Neural progenitor cell (in vitro differentiated cells): ENCODE measurements around the gene TRIOBP. TPM values are rescaled to one million over a fixed set of nuclear protein-coding genes. Genes with fewer than 3 reads are reported as not detected.

Experiments used
- DNase-seq: peaks from one replicate; pipeline ENCODE4 v3.0.0-alpha.2; 2016; ENCODE audit warnings: low spot score
- H2AFZ ChIP-seq: fragments of 200-600 bp; sonication (generic); replicated peaks from 2 replicates; pipeline ENCODE4 v1.6.1; 2016; ENCODE audit warnings: antibody characterized with exemption
- H3F3A ChIP-seq: fragments of 200-600 bp; sonication (generic); 2 replicates; pipeline ENCODE4 v1.6.1; 2016; ENCODE audit warnings: antibody characterized with exemption, low read depth
- H3K27ac ChIP-seq: fragments of 200-600 bp; sonication (generic); 2 replicates; pipeline ENCODE4 v1.5.1; 2016; ENCODE audit warnings: mild to moderate bottlenecking
- H3K27me3 ChIP-seq: fragments of 200-600 bp; sonication (generic); 2 replicates; pipeline ENCODE4 v1.6.1; 2016; ENCODE audit warnings: mild to moderate bottlenecking, moderate library complexity
- H3K36me3 ChIP-seq: fragments of 200-600 bp; sonication (generic); 2 replicates; pipeline ENCODE4 v1.5.1; 2016
- H3K4me1 ChIP-seq: fragments of 200-600 bp; sonication (generic); 2 replicates; pipeline ENCODE4 v1.6.1; 2016; ENCODE audit warnings: mixed run types
- H3K4me2 ChIP-seq: fragments of 200-600 bp; sonication (generic); 2 replicates; pipeline ENCODE4 v1.6.1; 2016
- H3K4me3 ChIP-seq: fragments of 200-600 bp; sonication (generic); 2 replicates; pipeline ENCODE4 v1.5.1; 2016
- H3K79me2 ChIP-seq: fragments of 200-600 bp; sonication (generic); 2 replicates; pipeline ENCODE4 v1.6.1; 2016; ENCODE audit warnings: low read depth
- H3K9ac ChIP-seq: fragments of 200-600 bp; sonication (generic); 2 replicates; pipeline ENCODE4 v1.6.1; 2016
- H3K9me3 ChIP-seq: fragments of 200-600 bp; sonication (generic); 2 replicates; pipeline ENCODE4 v1.5.1; 2016; ENCODE audit warnings: low read depth
- H4K20me1 ChIP-seq: fragments of 200-600 bp; sonication (generic); 2 replicates; pipeline ENCODE4 v1.6.1; 2016; ENCODE audit warnings: low read depth
- H3K27ac Mint-ChIP-seq: 3 replicates; pipeline ENCODE4 v1.8.0; 2021; ENCODE audit warnings: mixed read lengths
- H3K27me3 Mint-ChIP-seq: 2 replicates; pipeline ENCODE4 v1.8.0; 2022; ENCODE audit warnings: low read depth, mild to moderate bottlenecking, inconsistent platforms, moderate library complexity, mixed read lengths; ENCODE audit not compliant: insufficient read depth
- H3K36me3 Mint-ChIP-seq: 3 replicates; pipeline ENCODE4 v1.8.0; 2021; ENCODE audit warnings: mixed read lengths
- H3K4me1 Mint-ChIP-seq: 3 replicates; pipeline ENCODE4 v1.8.0; 2021; ENCODE audit warnings: mixed read lengths
- H3K4me3 Mint-ChIP-seq: 3 replicates; pipeline ENCODE4 v1.8.0; 2021; ENCODE audit warnings: mild to moderate bottlenecking, moderate library complexity, mixed read lengths
- H3K9me3 Mint-ChIP-seq: 3 replicates; pipeline ENCODE4 v1.8.0; 2020; ENCODE audit warnings: mixed read lengths
- EZH2 ChIP-seq: fragments of 200-600 bp; sonication (generic); IDR thresholded peaks from 2 replicates; pipeline ENCODE4 v1.6.1; 2017; ENCODE audit warnings: antibody characterized with exemption, mild to moderate bottlenecking, moderate library complexity
- EZH2phosphoT487 ChIP-seq: fragments of 200-600 bp; sonication (generic); IDR thresholded peaks from 2 replicates; pipeline ENCODE4 v1.6.1; 2017; ENCODE audit warnings: antibody characterized with exemption
- total RNA-seq: library from RNA; depleted of rRNA; stranded (reverse); fragments of >200 nt; gene quantifications from 2 replicates; pipeline ENCODE4 v1.2.3, GENCODE V29; 2015; ENCODE audit warnings: low replicate concordance
- TF ChIP-seq, protein P1 (sequence below): fragments of 200-600 bp; sonication (generic); IDR thresholded peaks from 2 replicates; pipeline ENCODE4 v1.5.1; 2017; ENCODE audit warnings: antibody characterized with exemption, mild to moderate bottlenecking

TRIOBP gene
- total RNA-seq, 1 donor from 2014 or later, result 25.2 TPM

DNA sequence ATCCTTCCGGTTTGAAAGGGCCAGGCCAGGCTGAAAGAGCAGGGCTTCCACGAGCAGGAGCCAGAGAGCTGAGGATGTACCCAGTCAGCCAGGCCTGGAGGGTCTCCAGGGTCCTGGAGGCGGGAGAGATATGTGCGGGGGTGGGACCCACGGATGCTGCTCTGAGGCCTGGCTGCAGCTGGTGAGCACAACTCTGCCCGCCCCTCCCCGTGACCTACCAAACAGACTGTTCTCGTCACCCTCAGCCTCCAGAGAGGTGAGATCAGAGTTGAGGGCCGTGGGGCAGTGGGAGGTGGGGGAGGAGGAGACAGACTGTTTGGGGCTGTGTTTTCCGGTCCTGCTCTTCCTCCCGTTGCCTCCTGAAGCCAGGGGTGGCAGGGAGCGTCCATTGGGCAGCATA, 42.2 kb downstream of the TRIOBP start:
- H2AFZ ChIP-seq, result no peak overlapping the region

DNA sequence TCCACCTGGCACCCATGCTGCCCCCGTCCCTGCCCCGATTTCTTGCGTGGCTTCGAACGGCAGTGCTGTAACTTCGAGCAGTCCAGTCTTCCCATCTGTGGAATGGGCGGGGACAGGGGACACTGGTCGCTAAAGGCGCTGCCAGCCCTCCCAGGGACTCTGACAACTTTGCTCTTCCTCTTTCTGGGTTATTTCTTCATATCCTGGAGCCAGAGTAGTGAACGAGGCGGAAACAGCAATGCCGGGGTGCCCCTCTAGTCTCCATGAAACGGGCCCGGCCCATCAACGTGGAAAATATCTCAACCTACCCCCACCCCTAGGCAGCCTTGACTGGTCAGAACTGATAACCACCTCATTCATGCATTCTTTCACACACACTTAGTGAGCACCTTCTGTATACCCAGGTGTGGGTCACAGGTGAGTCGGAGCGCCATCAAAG, 42.8 kb downstream of the TRIOBP start:
- DNase-seq, result no peak
- Histone ChIP-seq H3K36me3 (no peaks in the 10 kb centered on the region), H3F3A (peaks cover 25% of the 10 kb centered on the region)

More for the DNA sequence above, 42.2 kb downstream of the TRIOBP start:
- no peak overlapping the region for H3K4me3 ChIP-seq
- H3K9me3 ChIP-seq, result no peaks in the 10 kb centered on the region
- Mint-ChIP-seq H3K4me3 (no peak overlapping the region), H3K4me1 (peaks cover 19% of the 10 kb centered on the region), H3K9me3 (no peaks in the 10 kb centered on the region), H3K27me3 (peaks cover 5% of the 10 kb centered on the region), H3K27ac (no peak overlapping the region), H3K36me3 (no peaks in the 10 kb centered on the region)
- no peak for DNase-seq
- no peak overlapping the region for H3K4me2 ChIP-seq
- H3F3A ChIP-seq, result peaks cover 19% of the 10 kb centered on the region
- H3K36me3 ChIP-seq, result no peaks in the 10 kb centered on the region
- H4K20me1 ChIP-seq, result no peaks in the 10 kb centered on the region
- peaks cover 3% of the 10 kb centered on the region for H3K4me1 ChIP-seq
- TF ChIP-seq, protein P1, sequence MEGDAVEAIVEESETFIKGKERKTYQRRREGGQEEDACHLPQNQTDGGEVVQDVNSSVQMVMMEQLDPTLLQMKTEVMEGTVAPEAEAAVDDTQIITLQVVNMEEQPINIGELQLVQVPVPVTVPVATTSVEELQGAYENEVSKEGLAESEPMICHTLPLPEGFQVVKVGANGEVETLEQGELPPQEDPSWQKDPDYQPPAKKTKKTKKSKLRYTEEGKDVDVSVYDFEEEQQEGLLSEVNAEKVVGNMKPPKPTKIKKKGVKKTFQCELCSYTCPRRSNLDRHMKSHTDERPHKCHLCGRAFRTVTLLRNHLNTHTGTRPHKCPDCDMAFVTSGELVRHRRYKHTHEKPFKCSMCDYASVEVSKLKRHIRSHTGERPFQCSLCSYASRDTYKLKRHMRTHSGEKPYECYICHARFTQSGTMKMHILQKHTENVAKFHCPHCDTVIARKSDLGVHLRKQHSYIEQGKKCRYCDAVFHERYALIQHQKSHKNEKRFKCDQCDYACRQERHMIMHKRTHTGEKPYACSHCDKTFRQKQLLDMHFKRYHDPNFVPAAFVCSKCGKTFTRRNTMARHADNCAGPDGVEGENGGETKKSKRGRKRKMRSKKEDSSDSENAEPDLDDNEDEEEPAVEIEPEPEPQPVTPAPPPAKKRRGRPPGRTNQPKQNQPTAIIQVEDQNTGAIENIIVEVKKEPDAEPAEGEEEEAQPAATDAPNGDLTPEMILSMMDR, result no peak
- TF ChIP-seq EZH2phosphoT487 (no peak), EZH2 (no peak)
- H3K9ac ChIP-seq, result no peak overlapping the region
- no peaks in the 10 kb centered on the region for H3K79me2 ChIP-seq
- H3K27ac ChIP-seq, result no peak overlapping the region
- H3K27me3 ChIP-seq, result no peaks in the 10 kb centered on the region

DNA sequence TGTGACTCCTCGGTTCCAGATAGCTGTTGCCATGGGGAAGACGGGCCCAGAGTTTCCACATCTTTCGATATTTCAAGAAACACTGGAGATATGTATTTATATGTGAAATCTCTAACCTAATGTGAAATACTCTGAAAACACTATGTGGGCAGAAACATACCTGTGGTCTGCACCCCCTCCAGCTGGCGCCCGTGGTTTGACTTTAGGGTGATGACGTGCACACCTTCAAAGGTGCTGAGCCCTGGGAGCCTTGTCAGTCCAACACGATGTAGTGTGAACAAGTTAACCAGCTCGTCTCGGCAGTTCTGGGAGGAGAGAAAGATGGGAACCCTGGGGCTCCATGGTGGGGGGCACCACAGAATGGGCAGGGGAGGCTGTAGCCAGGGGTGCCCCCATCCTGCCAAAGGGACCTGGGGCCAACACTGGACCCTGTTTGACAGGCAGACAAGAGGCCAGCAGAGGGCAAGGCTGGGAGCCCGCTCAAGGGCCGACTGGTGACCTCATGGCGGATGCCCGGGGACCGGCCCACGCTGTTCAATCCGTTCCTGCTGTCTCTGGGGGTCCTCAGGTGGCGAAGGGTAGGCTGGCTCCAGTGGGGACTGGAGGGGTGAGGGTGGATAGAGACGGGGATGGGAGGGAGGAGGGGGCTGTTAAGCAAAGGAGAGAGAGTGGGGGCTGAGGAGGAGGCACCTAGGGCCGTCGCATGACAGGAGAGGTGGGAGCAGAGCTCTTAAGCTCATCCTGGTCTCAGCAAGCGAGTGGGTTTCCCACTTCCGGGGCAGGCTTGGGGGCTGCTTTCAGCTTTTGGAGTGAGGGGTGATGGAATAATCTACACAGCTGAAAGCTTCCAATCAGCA, 43.8 kb downstream of the TRIOBP start:
- H3K4me3 Mint-ChIP-seq, result no peak overlapping the region
- no peaks in the 10 kb centered on the region for H3K9me3 Mint-ChIP-seq
- peaks cover 7% of the 10 kb centered on the region for H3K27me3 Mint-ChIP-seq
- no peaks in the 10 kb centered on the region for H3K27me3 ChIP-seq
- TF ChIP-seq EZH2, result no peak
- TF ChIP-seq EZH2phosphoT487, result no peak
- TF ChIP-seq, protein P1, result no peak
- no peak overlapping the region for H3K4me2 ChIP-seq
- no peaks in the 10 kb centered on the region for H3K36me3 ChIP-seq
- H3K4me1 Mint-ChIP-seq, result peaks cover 28% of the 10 kb centered on the region
- no peak overlapping the region for H3K9ac ChIP-seq
- peaks cover 5% of the 10 kb centered on the region for H4K20me1 ChIP-seq
- peaks cover 5% of the 10 kb centered on the region for H3K4me1 ChIP-seq
- H3K27ac ChIP-seq, result no peak overlapping the region
- H3K79me2 ChIP-seq, result peaks cover 9% of the 10 kb centered on the region
- H2AFZ ChIP-seq, result no peak overlapping the region
- no peak overlapping the region for H3K27ac Mint-ChIP-seq
- no peaks in the 10 kb centered on the region for H3K9me3 ChIP-seq
- no peaks in the 10 kb centered on the region for H3K36me3 Mint-ChIP-seq
- H3K4me3 ChIP-seq, result no peak overlapping the region
- DNase-seq, result no peak
- H3F3A ChIP-seq, result peaks cover 36% of the 10 kb centered on the region

More for the DNA sequence above, 42.8 kb downstream of the TRIOBP start:
- Histone ChIP-seq H3K27ac (no peak overlapping the region), H3K79me2 (no peaks in the 10 kb centered on the region), H4K20me1 (peaks cover under 1% of the 10 kb centered on the region), H3K9ac (no peak overlapping the region), H3K4me3 (no peak overlapping the region), H3K9me3 (no peaks in the 10 kb centered on the region), H2AFZ (no peak overlapping the region), H3K4me2 (no peak overlapping the region), H3K4me1 (peaks cover 3% of the 10 kb centered on the region), H3K27me3 (no peaks in the 10 kb centered on the region)
- TF ChIP-seq EZH2phosphoT487, result no peak
- Mint-ChIP-seq H3K27ac (no peak overlapping the region), H3K9me3 (no peaks in the 10 kb centered on the region), H3K27me3 (peaks cover 5% of the 10 kb centered on the region), H3K36me3 (no peaks in the 10 kb centered on the region), H3K4me1 (peaks cover 23% of the 10 kb centered on the region), H3K4me3 (no peak overlapping the region)

GRCh38 chr22:37741312-37741795, 44.5 kb downstream of the TRIOBP start:
- Mint-ChIP-seq H3K27me3 (peaks cover 7% of the 10 kb centered on the region), H3K4me1 (peaks cover 28% of the 10 kb centered on the region), H3K9me3 (no peaks in the 10 kb centered on the region), H3K36me3 (no peaks in the 10 kb centered on the region), H3K27ac (no peak overlapping the region), H3K4me3 (no peak overlapping the region)
- Histone ChIP-seq H3K36me3 (no peaks in the 10 kb centered on the region), H3K27ac (no peak overlapping the region), H3K27me3 (no peaks in the 10 kb centered on the region), H3K4me1 (peaks cover 5% of the 10 kb centered on the region), H3K4me2 (no peak overlapping the region), H3K9ac (no peak overlapping the region), H3K4me3 (no peak overlapping the region), H3K9me3 (no peaks in the 10 kb centered on the region), H4K20me1 (peaks cover 5% of the 10 kb centered on the region), H3F3A (peaks cover 36% of the 10 kb centered on the region), H2AFZ (no peak overlapping the region), H3K79me2 (peaks cover 10% of the 10 kb centered on the region)
- DNase-seq, result peak; percentile 27
- TF ChIP-seq, protein P1, result no peak
- TF ChIP-seq EZH2, result no peak
- no peak for TF ChIP-seq EZH2phosphoT487
